SH-SY5Y (cell line): ENCODE data around the gene LRP1.

Experiments used
- GATA2 ChIP-seq: IDR thresholded peaks from 2 replicates; pipeline ENCODE4 v1.6.1; 2011; ENCODE audit warnings: mild to moderate bottlenecking, low read depth, low read length
- GATA3 ChIP-seq: IDR thresholded peaks from 2 replicates; pipeline ENCODE4 v1.6.1; 2011; ENCODE audit warnings: low read depth, mild to moderate bottlenecking, low read length, moderate library complexity

- no peak for TF ChIP-seq GATA2
- no peak for TF ChIP-seq GATA3
Observed at GRCh38 chr12:57131896-57132744, 3.8 kb downstream of the LRP1 start.
